ENCODE results near the gene EMILIN1. TPM values are rescaled to one million over a fixed set of nuclear protein-coding genes. Genes with fewer than 3 reads are reported as not detected.
"Not testable (repeated sequence)": the region's sequence is repeated elsewhere in the genome, so short reads cannot be mapped to it uniquely, and the experiment has no call there.

The EMILIN1 gene
- total RNA-seq, 6 experiments from 2014 or later = 144 to 208 (median 183) TPM

GRCh38 chr2:27108221-27108620 lies 29.8 kb downstream of the EMILIN1 start:
- Mint-ChIP-seq H3K4me1 (ENCODE audit: low read depth) (no peaks in the 10 kb centered on the region), H3K9me3 (no peaks in the 10 kb centered on the region), H3K27me3 (ENCODE audit: insufficient read depth) (peaks cover 27% of the 10 kb centered on the region), H3K4me3 (no peak overlapping the region), H3K27ac (no peak overlapping the region), H3K36me3 (ENCODE audit: low read depth) (no peaks in the 10 kb centered on the region)
- no peak for DNase-seq
- TF ChIP-seq, protein P1, sequence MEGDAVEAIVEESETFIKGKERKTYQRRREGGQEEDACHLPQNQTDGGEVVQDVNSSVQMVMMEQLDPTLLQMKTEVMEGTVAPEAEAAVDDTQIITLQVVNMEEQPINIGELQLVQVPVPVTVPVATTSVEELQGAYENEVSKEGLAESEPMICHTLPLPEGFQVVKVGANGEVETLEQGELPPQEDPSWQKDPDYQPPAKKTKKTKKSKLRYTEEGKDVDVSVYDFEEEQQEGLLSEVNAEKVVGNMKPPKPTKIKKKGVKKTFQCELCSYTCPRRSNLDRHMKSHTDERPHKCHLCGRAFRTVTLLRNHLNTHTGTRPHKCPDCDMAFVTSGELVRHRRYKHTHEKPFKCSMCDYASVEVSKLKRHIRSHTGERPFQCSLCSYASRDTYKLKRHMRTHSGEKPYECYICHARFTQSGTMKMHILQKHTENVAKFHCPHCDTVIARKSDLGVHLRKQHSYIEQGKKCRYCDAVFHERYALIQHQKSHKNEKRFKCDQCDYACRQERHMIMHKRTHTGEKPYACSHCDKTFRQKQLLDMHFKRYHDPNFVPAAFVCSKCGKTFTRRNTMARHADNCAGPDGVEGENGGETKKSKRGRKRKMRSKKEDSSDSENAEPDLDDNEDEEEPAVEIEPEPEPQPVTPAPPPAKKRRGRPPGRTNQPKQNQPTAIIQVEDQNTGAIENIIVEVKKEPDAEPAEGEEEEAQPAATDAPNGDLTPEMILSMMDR (IDR thresholded peaks at IDR 0.05) = no peak

GRCh38 chr2:27109083-27109482 lies 30.7 kb downstream of the EMILIN1 start:
- Mint-ChIP-seq H3K27ac (no peak overlapping the region), H3K4me1 (ENCODE audit: low read depth) (no peaks in the 10 kb centered on the region), H3K27me3 (ENCODE audit: insufficient read depth) (peaks cover 28% of the 10 kb centered on the region), H3K4me3 (no peak overlapping the region), H3K9me3 (no peaks in the 10 kb centered on the region), H3K36me3 (ENCODE audit: low read depth) (no peaks in the 10 kb centered on the region)
- DNase-seq = no peak
- TF ChIP-seq, protein P1 (IDR thresholded peaks at IDR 0.05) = no peak

DNA sequence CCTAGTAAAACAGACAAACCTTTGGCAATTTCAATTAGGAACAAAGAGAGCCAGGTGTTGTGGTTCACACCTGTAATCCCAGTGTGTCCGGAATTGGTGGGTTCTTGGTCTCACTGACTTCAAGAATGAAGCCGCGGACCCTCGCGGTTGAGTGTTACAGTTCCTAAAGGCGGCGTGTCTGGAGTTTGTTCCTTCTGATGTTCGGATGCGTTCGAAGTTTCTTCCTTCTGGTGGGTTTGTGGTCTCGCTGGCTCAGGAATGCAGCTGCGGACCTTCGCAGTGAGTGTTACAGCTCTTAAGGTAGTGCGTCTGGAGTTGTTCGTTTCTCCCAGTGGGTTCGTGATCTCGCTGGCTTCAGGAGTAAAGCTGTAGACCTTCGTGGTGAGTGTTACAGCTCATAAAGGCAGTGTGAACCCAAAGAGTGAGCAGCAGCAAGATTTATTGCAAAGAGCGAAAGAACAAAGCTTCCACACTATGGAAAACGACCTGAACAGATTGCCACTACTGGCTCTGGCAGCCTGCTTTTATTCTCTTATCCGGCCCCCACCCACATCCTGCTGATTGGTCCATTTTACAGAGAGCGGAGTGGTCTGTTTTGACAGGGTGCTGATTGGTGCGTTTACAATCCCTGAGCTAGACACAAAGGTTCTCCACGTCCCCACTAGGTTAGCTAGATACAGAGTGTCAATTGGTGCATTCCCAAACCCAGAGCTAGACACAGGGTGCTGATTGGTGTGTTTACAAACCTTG lies 32.4 kb downstream of the EMILIN1 start:
- H3K36me3 Mint-ChIP-seq (ENCODE audit: low read depth); H3K4me3 Mint-ChIP-seq; H3K4me1 Mint-ChIP-seq (ENCODE audit: low read depth); H3K27ac Mint-ChIP-seq; H3K9me3 Mint-ChIP-seq; DNase-seq: not testable (repeated sequence)
- peaks cover 26% of the 10 kb centered on the region for H3K27me3 Mint-ChIP-seq (ENCODE audit: insufficient read depth)

DNA sequence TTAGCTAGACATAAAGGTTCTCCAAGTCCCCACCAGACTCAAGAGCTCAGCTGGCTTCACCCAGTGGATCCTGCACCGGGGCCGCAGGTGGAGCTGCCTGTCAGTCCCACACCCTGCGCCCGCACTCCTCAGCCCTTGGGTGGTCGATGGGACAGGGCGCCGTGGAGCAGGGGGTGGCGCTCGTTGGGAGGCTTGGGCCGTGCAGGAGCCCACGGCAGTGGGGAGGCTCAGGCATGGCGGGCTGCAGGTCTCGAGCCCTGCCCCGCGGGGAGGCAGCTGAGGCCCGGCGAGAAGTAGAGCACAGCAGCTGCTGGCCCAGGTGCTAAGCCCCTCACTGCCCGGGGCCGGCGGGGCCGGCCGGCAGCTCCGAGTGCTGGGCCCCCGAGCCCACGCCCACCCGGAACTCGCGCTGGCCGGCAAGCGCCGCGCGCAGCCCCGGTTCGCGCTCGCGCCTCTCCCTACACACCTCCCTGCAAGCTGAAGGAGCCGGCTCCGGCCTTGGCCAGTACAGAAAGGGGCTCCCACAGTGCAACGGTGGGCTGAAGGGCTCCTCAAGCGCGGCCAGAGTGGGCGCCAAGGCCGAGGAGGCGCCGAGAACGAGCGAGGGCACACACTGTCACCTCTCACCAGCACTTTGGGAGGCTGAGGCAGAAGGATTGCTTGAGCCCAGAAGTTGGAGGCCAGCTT lies 33.1 kb downstream of the EMILIN1 start:
- H3K4me1 Mint-ChIP-seq (ENCODE audit: low read depth); H3K27ac Mint-ChIP-seq; H3K36me3 Mint-ChIP-seq (ENCODE audit: low read depth); DNase-seq; H3K9me3 Mint-ChIP-seq; H3K4me3 Mint-ChIP-seq: not testable (repeated sequence)
- peaks cover 25% of the 10 kb centered on the region for H3K27me3 Mint-ChIP-seq (ENCODE audit: insufficient read depth)

- peaks cover 48% of the 10 kb centered on the region for H3K27me3 Mint-ChIP-seq (ENCODE audit: insufficient read depth)
- no peak overlapping the region for H3K27ac Mint-ChIP-seq
- TF ChIP-seq, protein P1 (IDR thresholded peaks at IDR 0.05) = no peak
- H3K9me3 Mint-ChIP-seq = no peaks in the 10 kb centered on the region
- no peak for DNase-seq
- H3K4me3 Mint-ChIP-seq = no peak overlapping the region
- H3K4me1 Mint-ChIP-seq (ENCODE audit: low read depth) = no peaks in the 10 kb centered on the region
- H3K36me3 Mint-ChIP-seq (ENCODE audit: low read depth) = no peaks in the 10 kb centered on the region
Observed at GRCh38 chr2:27115519-27115918, 37.1 kb downstream of the EMILIN1 start.

DNA sequence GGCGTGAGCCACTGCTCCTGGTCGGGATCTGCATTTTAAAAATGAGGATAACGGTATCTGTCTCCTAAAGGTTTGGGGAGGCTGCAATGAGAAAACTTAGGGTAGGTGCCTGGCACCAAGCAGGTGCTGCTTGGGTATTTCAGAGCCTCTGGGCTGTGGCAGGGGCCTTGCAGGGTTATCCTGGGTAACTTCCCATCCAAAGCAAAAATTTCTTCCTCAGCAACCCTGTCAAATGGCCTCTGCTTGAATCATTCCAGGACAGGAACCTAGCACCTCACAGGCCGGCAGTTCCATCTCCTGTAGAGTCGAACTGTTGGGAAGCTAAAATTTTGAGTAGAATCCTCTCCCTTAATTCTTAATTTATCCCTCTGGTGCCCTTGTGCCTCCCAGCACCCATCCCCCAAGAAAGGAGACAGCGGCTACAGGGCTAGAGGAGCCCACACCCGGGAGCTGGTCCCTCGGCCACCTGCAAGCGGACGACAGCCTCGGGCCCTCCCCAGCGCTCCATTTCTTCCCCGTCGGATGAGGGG lies 39.6 kb downstream of the EMILIN1 start:
- DNase-seq = no peak
- Mint-ChIP-seq H3K36me3 (ENCODE audit: low read depth) (no peaks in the 10 kb centered on the region), H3K27ac (no peak overlapping the region), H3K9me3 (no peaks in the 10 kb centered on the region), H3K27me3 (ENCODE audit: insufficient read depth) (peaks cover 62% of the 10 kb centered on the region), H3K4me3 (no peak overlapping the region), H3K4me1 (ENCODE audit: low read depth) (no peaks in the 10 kb centered on the region)
- TF ChIP-seq, protein P1 (IDR thresholded peaks at IDR 0.05) = no peak
